ENCODE measurements around the gene PTPRG. TPM values are rescaled to one million over a fixed set of nuclear protein-coding genes. Genes with fewer than 3 reads are reported as not detected.

Gene PTPRG
- total and polyA plus RNA-seq, 11 donors: 8.0 to 48.5 (median 35.4) TPM

GRCh38 chr3:61601831-61602230 lies 40.5 kb downstream of the PTPRG start:
- peak overlapping the region in 3 of 12 donors; percentile 4 to 43 (median 15) for H3K27ac ChIP-seq

GRCh38 chr3:61602466-61602865 lies 41.1 kb downstream of the PTPRG start:
- H3K9me3 ChIP-seq: peaks cover 0 to 5% (median 0%) of the 10 kb centered on the region in 12 donors
- no peak for ATAC-seq
- no peak for DNase-seq
- H3K27ac ChIP-seq: peak overlapping the region in 2 of 12 donors; percentile 4 to 15
- H3K4me3 ChIP-seq: no peak overlapping the region
- H3K4me1 ChIP-seq: peaks cover 0 to 42% (median 16%) of the 10 kb centered on the region in 12 donors
- intact Hi-C loops (cut with DNase I): no loop called here
- TF ChIP-seq POLR2A (IDR thresholded peaks at IDR 0.05) (no peak), CTCF (IDR thresholded peaks at IDR 0.05) (no peak)
- peaks cover 0 to 13% (median 0%) of the 10 kb centered on the region in 9 donors for H3K36me3 ChIP-seq
- no peaks in the 10 kb centered on the region for H3K27me3 ChIP-seq
- 78 to 83% (median 80%) methylated on average over 3 of the region's 3 CpGs for WGBS, 4 donors

More at GRCh38 chr3:61601831-61602230, 40.5 kb downstream of the PTPRG start:
- Histone ChIP-seq H3K36me3 (peaks cover 0 to 13% (median 0%) of the 10 kb centered on the region in 9 donors), H3K4me3 (no peak overlapping the region), H3K27me3 (no peaks in the 10 kb centered on the region), H3K9me3 (peaks cover 0 to 5% (median 0%) of the 10 kb centered on the region in 12 donors), H3K4me1 (peaks cover 0 to 45% (median 16%) of the 10 kb centered on the region in 12 donors)
- TF ChIP-seq CTCF (IDR thresholded peaks at IDR 0.05) (no peak), POLR2A (IDR thresholded peaks at IDR 0.05) (no peak)
- intact Hi-C loops (cut with DNase I): no loop called here
- DNase-seq (peak in 4 of 5 donors; percentile 32 to 61 (median 52)), ATAC-seq (peak; percentile 77 to 91 (median 88))
- WGBS, 4 donors: 32 to 48% (median 43%) methylated on average over 4 of the region's 4 CpGs

- Histone ChIP-seq H3K9me3 (peaks cover 0 to 5% (median 0%) of the 10 kb centered on the region in 12 donors), H3K4me1 (peaks cover 0 to 36% (median 14%) of the 10 kb centered on the region in 12 donors), H3K36me3 (peaks cover 0 to 13% (median 0%) of the 10 kb centered on the region in 9 donors), H3K27ac (no peak overlapping the region), H3K27me3 (no peaks in the 10 kb centered on the region), H3K4me3 (no peak overlapping the region)
- intact Hi-C loops (cut with DNase I): no loop called here
- DNase-seq (no peak), ATAC-seq (no peak)
- no peak for TF ChIP-seq CTCF (IDR thresholded peaks at IDR 0.05)
- no peak for TF ChIP-seq POLR2A (IDR thresholded peaks at IDR 0.05)
- 97 to 99% (median 98%) methylated on average over 4 of the region's 4 CpGs for WGBS, 4 donors
Measured at GRCh38 chr3:61605589-61606175, 44.3 kb downstream of the PTPRG start.

GRCh38 chr3:61606196-61606595 lies 44.8 kb downstream of the PTPRG start:
- Histone ChIP-seq H3K27me3 (no peaks in the 10 kb centered on the region), H3K4me1 (peaks cover 0 to 31% (median 14%) of the 10 kb centered on the region in 12 donors), H3K4me3 (no peak overlapping the region), H3K27ac (no peak overlapping the region), H3K9me3 (peaks cover 0 to 5% (median 0%) of the 10 kb centered on the region in 12 donors), H3K36me3 (peaks cover 0 to 13% (median 0%) of the 10 kb centered on the region in 9 donors)
- intact Hi-C loops (cut with DNase I): no loop called here
- no peak for DNase-seq
- no peak for TF ChIP-seq POLR2A (IDR thresholded peaks at IDR 0.05)
- TF ChIP-seq CTCF (IDR thresholded peaks at IDR 0.05): no peak
- ATAC-seq: no peak
- 96 to 100% (median 98%) methylated on average over 6 of the region's 6 CpGs for WGBS, 4 donors
